OCI-LY3 (cell line): ENCODE results near the gene LAPTM5.

ENCODE experiments used
- H2AFZ ChIP-seq: fragments of 200-600, 300-600 bp; shearing (Covaris generic); 2 replicates; pipeline ENCODE4 v1.6.0; 2014; ENCODE audit warnings: antibody characterized with exemption, low read depth, low read length
- H3K27ac ChIP-seq: fragments of 200-600, 300-600 bp; sonication (generic); 2 replicates; pipeline ENCODE4 v1.5.1; 2014; ENCODE audit warnings: mild to moderate bottlenecking, low read length, moderate library complexity, mixed read lengths
- H3K27me3 ChIP-seq: fragments of 200-600, 300-600 bp; sonication (generic); 2 replicates; pipeline ENCODE4 v1.6.1; 2014; ENCODE audit warnings: low read depth, low read length, mixed read lengths
- H3K36me3 ChIP-seq: fragments of 200-600, 300-600 bp; sonication (generic); replicated peaks from 2 replicates; pipeline ENCODE3; 2014; ENCODE audit warnings: low read depth, low read length, mixed read lengths
- H3K4me1 ChIP-seq: fragments of 300-600, 200-600 bp; sonication (generic); 2 replicates; pipeline ENCODE4 v1.6.1; 2014; ENCODE audit warnings: low read length, mixed read lengths
- H3K4me2 ChIP-seq: fragments of 200-600, 300-600 bp; sonication (generic); 2 replicates; pipeline ENCODE4 v1.6.1; 2014; ENCODE audit warnings: low read length, mixed read lengths
- H3K4me3 ChIP-seq: fragments of 300-600, 200-600 bp; sonication (generic); 2 replicates; pipeline ENCODE4 v1.5.1; 2014; ENCODE audit warnings: antibody characterized with exemption, mild to moderate bottlenecking, low read length, moderate library complexity
- H3K79me2 ChIP-seq: fragments of 300-600, 200-600 bp; shearing (Covaris generic); 2 replicates; pipeline ENCODE4 v1.6.1; 2014; ENCODE audit warnings: mild to moderate bottlenecking, low read length, mixed read lengths
- H3K9ac ChIP-seq: fragments of 300-600, 200-600 bp; shearing (Covaris generic); 2 replicates; pipeline ENCODE4 v1.6.0; 2014; ENCODE audit warnings: mild to moderate bottlenecking, low read length, moderate library complexity
- H3K9me3 ChIP-seq: fragments of 200-600, 300-600 bp; shearing (Covaris generic); 2 replicates; pipeline ENCODE4 v1.6.1; 2014; ENCODE audit warnings: low read length, mixed read lengths; ENCODE audit not compliant: insufficient read depth
- H4K20me1 ChIP-seq: fragments of 200-600, 300-600 bp; sonication (generic); 2 replicates; pipeline ENCODE4 v1.6.1; 2016; ENCODE audit warnings: low read length, mixed read lengths; ENCODE audit not compliant: insufficient read depth
- CTCF ChIP-seq: fragments of 200-600, 300-600 bp; sonication (generic); IDR thresholded peaks from 2 replicates; pipeline ENCODE4 v1.5.1; 2014; ENCODE audit warnings: antibody characterized with exemption, low read length, low read depth
- EZH2phosphoT487 ChIP-seq: fragments of 200-600 bp; shearing (Covaris generic); IDR thresholded peaks from 2 replicates; pipeline ENCODE4 v1.6.1; 2018; ENCODE audit warnings: antibody characterized with exemption, mixed run types, low read depth

LAPTM5 gene

GRCh38 chr1:30730346-30731108 is 27.0 kb downstream of the LAPTM5 start:
- Histone ChIP-seq H4K20me1 (peaks cover 12% of the 10 kb centered on the region; the same call in 1 of the 2 replicates), H3K9ac (no peak overlapping the region), H3K36me3 (peaks cover 25% of the 10 kb centered on the region), H3K79me2 (no peaks in the 10 kb centered on the region), H3K4me1 (peaks cover 16% of the 10 kb centered on the region), H3K4me3 (no peak overlapping the region), H3K27ac (no peak overlapping the region), H2AFZ (no peak overlapping the region), H3K9me3 (no peaks in the 10 kb centered on the region), H3K4me2 (peak overlapping the region; percentile 17; the same call in 1 of the 2 replicates), H3K27me3 (no peaks in the 10 kb centered on the region)
- TF ChIP-seq CTCF (no peak), EZH2phosphoT487 (no peak)

- H4K20me1 ChIP-seq = peaks cover 7% of the 10 kb centered on the region; the same call in 1 of the 2 replicates
- H3K9ac ChIP-seq = no peak overlapping the region
- H3K36me3 ChIP-seq = peaks cover 19% of the 10 kb centered on the region
- no peaks in the 10 kb centered on the region for H3K79me2 ChIP-seq
- H3K4me2 ChIP-seq = no peak overlapping the region
- no peak overlapping the region for H3K27ac ChIP-seq
- no peak overlapping the region for H2AFZ ChIP-seq
- TF ChIP-seq CTCF (no peak), EZH2phosphoT487 (no peak)
- H3K9me3 ChIP-seq = no peaks in the 10 kb centered on the region
- no peak overlapping the region for H3K4me3 ChIP-seq
- peaks cover 16% of the 10 kb centered on the region for H3K4me1 ChIP-seq
- no peaks in the 10 kb centered on the region for H3K27me3 ChIP-seq
Measured at GRCh38 chr1:30729901-30730300, 27.7 kb downstream of the LAPTM5 start.

GRCh38 chr1:30728832-30729638 is 28.5 kb downstream of the LAPTM5 start:
- Histone ChIP-seq H2AFZ (no peak overlapping the region), H3K27me3 (no peaks in the 10 kb centered on the region), H3K27ac (no peak overlapping the region), H3K4me2 (no peak overlapping the region), H3K9ac (no peak overlapping the region), H3K36me3 (peaks cover 10% of the 10 kb centered on the region), H3K4me1 (peaks cover 16% of the 10 kb centered on the region), H3K9me3 (no peaks in the 10 kb centered on the region), H3K79me2 (no peaks in the 10 kb centered on the region), H3K4me3 (no peak overlapping the region), H4K20me1 (peaks cover 4% of the 10 kb centered on the region; the same call in 1 of the 2 replicates)
- no peak for TF ChIP-seq EZH2phosphoT487
- no peak for TF ChIP-seq CTCF

- H3K4me1 ChIP-seq = peaks cover 16% of the 10 kb centered on the region
- no peak for TF ChIP-seq CTCF
- TF ChIP-seq EZH2phosphoT487 = no peak
- peaks cover 4% of the 10 kb centered on the region; the same call in 1 of the 2 replicates for H4K20me1 ChIP-seq
- H3K36me3 ChIP-seq = peaks cover 6% of the 10 kb centered on the region
- no peaks in the 10 kb centered on the region for H3K27me3 ChIP-seq
- no peak overlapping the region for H3K4me3 ChIP-seq
- no peaks in the 10 kb centered on the region for H3K79me2 ChIP-seq
- no peak overlapping the region for H3K4me2 ChIP-seq
- H2AFZ ChIP-seq = no peak overlapping the region
- no peak overlapping the region for H3K9ac ChIP-seq
- no peak overlapping the region for H3K27ac ChIP-seq
- no peaks in the 10 kb centered on the region for H3K9me3 ChIP-seq
Measured at GRCh38 chr1:30728340-30728739, 29.2 kb downstream of the LAPTM5 start.
